Measurements from ENCODE around the gene TFR2.

Gene TFR2

GRCh38 chr7:100570954-100571828 lies 70.2 kb downstream of the TFR2 start:
- Mint-ChIP-seq H3K9me3 (no peaks in the 10 kb centered on the region), H3K4me3 (no peak overlapping the region), H3K4me1 (peaks cover 48% of the 10 kb centered on the region), H3K27me3 (no peaks in the 10 kb centered on the region), H3K36me3 (peaks cover 37% of the 10 kb centered on the region), H3K27ac (no peak overlapping the region)
- ATAC-seq = no peak

Data from stimulated activated memory B cell treated with anti-CD40 and anti-IgM and Interleukin-4, amounts not matched to agents 10 μg/mL and 1 μg/mL and 100 μg/mL, for 72 hours (primary cell).